ENCODE data around the gene TMEFF2. TPM values are rescaled to one million over a fixed set of nuclear protein-coding genes. Genes with fewer than 3 reads are reported as not detected.

Gene TMEFF2
- total and polyA plus RNA-seq, 12 donors: 0.16 to 2.7 (median 0.58) TPM; not detected in 2

- no peak overlapping the region for H3K27ac ChIP-seq
- intact Hi-C loops (cut with DNase I): no loop called here
- no peaks in the 10 kb centered on the region for H3K9me3 ChIP-seq (replicated peaks in 1 of 3)
- H3K4me3 ChIP-seq: no peak overlapping the region
- DNase-seq: no peak
- H3K27me3 ChIP-seq: no peaks in the 10 kb centered on the region
- no peak for TF ChIP-seq POLR2A (IDR thresholded peaks at IDR 0.05)
- TF ChIP-seq, protein P1, sequence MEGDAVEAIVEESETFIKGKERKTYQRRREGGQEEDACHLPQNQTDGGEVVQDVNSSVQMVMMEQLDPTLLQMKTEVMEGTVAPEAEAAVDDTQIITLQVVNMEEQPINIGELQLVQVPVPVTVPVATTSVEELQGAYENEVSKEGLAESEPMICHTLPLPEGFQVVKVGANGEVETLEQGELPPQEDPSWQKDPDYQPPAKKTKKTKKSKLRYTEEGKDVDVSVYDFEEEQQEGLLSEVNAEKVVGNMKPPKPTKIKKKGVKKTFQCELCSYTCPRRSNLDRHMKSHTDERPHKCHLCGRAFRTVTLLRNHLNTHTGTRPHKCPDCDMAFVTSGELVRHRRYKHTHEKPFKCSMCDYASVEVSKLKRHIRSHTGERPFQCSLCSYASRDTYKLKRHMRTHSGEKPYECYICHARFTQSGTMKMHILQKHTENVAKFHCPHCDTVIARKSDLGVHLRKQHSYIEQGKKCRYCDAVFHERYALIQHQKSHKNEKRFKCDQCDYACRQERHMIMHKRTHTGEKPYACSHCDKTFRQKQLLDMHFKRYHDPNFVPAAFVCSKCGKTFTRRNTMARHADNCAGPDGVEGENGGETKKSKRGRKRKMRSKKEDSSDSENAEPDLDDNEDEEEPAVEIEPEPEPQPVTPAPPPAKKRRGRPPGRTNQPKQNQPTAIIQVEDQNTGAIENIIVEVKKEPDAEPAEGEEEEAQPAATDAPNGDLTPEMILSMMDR (IDR thresholded peaks at IDR 0.05): no peak
- H3K4me1 ChIP-seq (replicated peaks in 1 of 2): peaks cover 0 to 4% of the 10 kb centered on the region in 2 donors
- no peaks in the 10 kb centered on the region for H3K36me3 ChIP-seq (replicated peaks in 1 of 2)
- 93 to 97% (median 93%) methylated on average over 2 of the region's 2 CpGs for WGBS, 4 donors
Observed at GRCh38 chr2:191915750-191916149, 279.0 kb downstream of the TMEFF2 start.

DNA sequence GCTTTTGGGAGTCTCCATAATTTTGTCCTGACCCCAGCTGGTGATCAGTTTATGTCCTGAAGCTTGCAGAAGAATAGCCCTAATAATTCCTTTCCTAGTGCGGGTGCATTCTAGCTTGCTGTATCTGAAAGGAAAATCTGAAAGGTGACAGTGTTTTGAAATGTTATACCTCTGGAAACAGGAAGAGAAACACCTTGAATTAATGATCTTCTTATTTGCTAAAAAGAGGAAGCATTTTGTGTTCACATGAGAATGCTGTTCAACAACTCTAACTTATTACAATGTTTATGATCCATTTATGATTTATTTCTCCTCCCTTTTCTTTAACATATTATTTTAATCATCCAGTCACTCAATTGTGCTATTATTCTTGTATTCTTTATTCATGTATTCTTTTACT lies 280.9 kb downstream of the TMEFF2 start:
- Histone ChIP-seq H3K4me1 (replicated peaks in 1 of 2) (peaks cover 0 to 4% of the 10 kb centered on the region in 2 donors), H3K36me3 (replicated peaks in 1 of 2) (no peaks in the 10 kb centered on the region), H3K9me3 (replicated peaks in 1 of 3) (no peaks in the 10 kb centered on the region), H3K27ac (no peak overlapping the region), H3K27me3 (no peaks in the 10 kb centered on the region), H3K4me3 (no peak overlapping the region)
- intact Hi-C loops (cut with DNase I): no loop called here
- TF ChIP-seq, protein P1 (IDR thresholded peaks at IDR 0.05): no peak
- TF ChIP-seq POLR2A (IDR thresholded peaks at IDR 0.05): no peak
- 76 to 100% (median 83%) methylated on average over 1 of the region's 1 CpG for WGBS, 4 donors
- DNase-seq: no peak

DNA sequence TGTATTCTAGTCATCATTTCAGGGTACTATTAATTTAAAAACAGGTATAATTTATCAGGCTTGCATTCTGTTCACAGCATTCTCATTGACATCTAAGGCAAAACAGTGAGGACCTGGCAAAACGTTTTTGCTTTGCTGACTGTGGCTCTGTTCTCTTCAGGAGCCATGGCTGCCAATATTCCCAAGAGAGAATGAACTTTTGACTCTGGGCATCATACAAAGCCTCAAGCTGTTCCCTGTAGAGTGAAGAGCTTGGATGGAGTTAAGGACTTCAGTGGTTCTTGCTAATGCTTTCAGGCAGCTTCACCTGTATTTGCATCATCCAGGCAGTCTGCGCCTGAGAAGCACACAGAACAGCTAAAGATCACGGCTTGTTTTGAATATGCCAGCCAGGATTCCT lies 282.0 kb downstream of the TMEFF2 start:
- Histone ChIP-seq H3K27me3 (no peaks in the 10 kb centered on the region), H3K4me1 (replicated peaks in 1 of 2) (peaks cover 0 to 4% of the 10 kb centered on the region in 2 donors), H3K9me3 (replicated peaks in 1 of 3) (no peaks in the 10 kb centered on the region), H3K4me3 (no peak overlapping the region), H3K27ac (no peak overlapping the region), H3K36me3 (replicated peaks in 1 of 2) (no peaks in the 10 kb centered on the region)
- WGBS, 4 donors: 76 to 84% (median 78%) methylated on average over 3 of the region's 3 CpGs
- intact Hi-C loops (cut with DNase I): no loop called here
- DNase-seq: no peak
- TF ChIP-seq, protein P1 (IDR thresholded peaks at IDR 0.05): no peak
- TF ChIP-seq POLR2A (IDR thresholded peaks at IDR 0.05): no peak

- WGBS, 4 donors: 71 to 74% (median 72%) methylated on average over 2 of the region's 2 CpGs
- no peaks in the 10 kb centered on the region for H3K4me1 ChIP-seq (replicated peaks in 1 of 2)
- no peak overlapping the region for H3K27ac ChIP-seq
- intact Hi-C loops (cut with DNase I): no loop called here
- no peak for DNase-seq
- no peaks in the 10 kb centered on the region for H3K27me3 ChIP-seq
- TF ChIP-seq, protein P1 (IDR thresholded peaks at IDR 0.05): no peak
- TF ChIP-seq POLR2A (IDR thresholded peaks at IDR 0.05): no peak
- no peaks in the 10 kb centered on the region for H3K9me3 ChIP-seq (replicated peaks in 1 of 3)
- H3K4me3 ChIP-seq: no peak overlapping the region
- no peaks in the 10 kb centered on the region for H3K36me3 ChIP-seq (replicated peaks in 1 of 2)
Observed at GRCh38 chr2:191910518-191910917, 284.2 kb downstream of the TMEFF2 start.
